Mesenchymal stem cell (in vitro differentiated cells and primary cell): Measurements from ENCODE around the gene PAGR1.

Experiments used
- DNase-seq: peaks from one replicate; pipeline ENCODE4 v3.0.0-alpha.2; 2013
- H2AFZ ChIP-seq: one replicate; pipeline ENCODE4 v1.6.1; 2013; ENCODE audit warnings: low read depth, mild to moderate bottlenecking, control low read depth, inconsistent platforms, low read length, moderate library complexity
- H2AK5ac ChIP-seq: 2 replicates; pipeline ENCODE4 v1.6.1; 2013; ENCODE audit warnings: low read length, moderate library complexity, mild to moderate bottlenecking, inconsistent platforms; ENCODE audit not compliant: severe bottlenecking
- H2BK120ac ChIP-seq: one replicate; pipeline ENCODE4 v1.6.1; 2013; ENCODE audit warnings: low read depth, mild to moderate bottlenecking, inconsistent platforms, low read length, moderate library complexity
- H2BK12ac ChIP-seq, 2 experiments: one replicate each; pipeline ENCODE4 v1.6.1; 2013; ENCODE audit warnings: inconsistent platforms in 2 of 2, low read length in 2 of 2, mild to moderate bottlenecking in 2 of 2, moderate library complexity in 2 of 2, control low read depth in 1 of 2
- H2BK15ac ChIP-seq: one replicate; pipeline ENCODE4 v1.6.1; 2013; ENCODE audit warnings: mild to moderate bottlenecking, low read depth, inconsistent platforms; ENCODE audit not compliant: poor library complexity, severe bottlenecking
- H2BK5ac ChIP-seq: 2 replicates; pipeline ENCODE4 v1.6.1; 2013; ENCODE audit warnings: low read depth, mild to moderate bottlenecking, low read length, control low read depth, inconsistent platforms; ENCODE audit not compliant: poor library complexity, severe bottlenecking
- H3K14ac ChIP-seq, 2 experiments: one replicate each; pipeline ENCODE4 v1.6.1; 2013; ENCODE audit warnings: inconsistent platforms in 2 of 2, low read length in 2 of 2, control low read depth in 1 of 2, mild to moderate bottlenecking in 1 of 2, moderate library complexity in 1 of 2
- H3K18ac ChIP-seq, 2 experiments: one replicate each; pipeline ENCODE4 v1.6.1; 2013; ENCODE audit warnings: inconsistent platforms in 2 of 2, low read length in 2 of 2, control low read depth in 1 of 2, low read depth in 1 of 2, mild to moderate bottlenecking in 1 of 2
- H3K23ac ChIP-seq, 2 experiments: one replicate each; pipeline ENCODE4 v1.6.1; 2013; ENCODE audit warnings: inconsistent platforms in 2 of 2, low read length in 2 of 2, mild to moderate bottlenecking in 2 of 2, moderate library complexity in 2 of 2, control low read depth in 1 of 2
- H3K27ac ChIP-seq: 2 replicates; pipeline ENCODE4 v1.5.1; 2013; ENCODE audit warnings: mild to moderate bottlenecking, moderate library complexity, low read length, control low read depth, inconsistent platforms; ENCODE audit not compliant: poor library complexity, severe bottlenecking
- H3K27me3 ChIP-seq, 2 experiments: 2 replicates each; pipeline versions ENCODE4 v1.6.1 to v1.7.0; 2013; ENCODE audit warnings: low read length in 2 of 2, mild to moderate bottlenecking in 2 of 2, moderate library complexity in 2 of 2, control low read depth in 1 of 2, inconsistent platforms in 1 of 2; ENCODE audit not compliant: control insufficient read depth in 1 of 2, insufficient read depth in 1 of 2
- H3K36me3 ChIP-seq, 2 experiments: 2 replicates each; pipeline versions ENCODE4 v1.6.1 to v1.7.0; 2013; ENCODE audit warnings: low read length in 2 of 2, control low read depth in 1 of 2, inconsistent platforms in 1 of 2, low read depth in 1 of 2, mild to moderate bottlenecking in 1 of 2; ENCODE audit not compliant: insufficient read depth in 2 of 2, control insufficient read depth in 1 of 2
- H3K4ac ChIP-seq, 2 experiments: one replicate each; pipeline ENCODE4 v1.6.1; 2013; ENCODE audit warnings: inconsistent platforms in 2 of 2, low read length in 2 of 2, mild to moderate bottlenecking in 2 of 2, moderate library complexity in 2 of 2, control low read depth in 1 of 2, low read depth in 1 of 2
- H3K4me1 ChIP-seq: 2 replicates; pipeline ENCODE4 v1.6.1; 2013; ENCODE audit warnings: low read depth, low read length, control low read depth; ENCODE audit not compliant: control insufficient read depth, insufficient read depth
- H3K4me2 ChIP-seq: 2 replicates; pipeline ENCODE4 v1.6.1; 2013; ENCODE audit warnings: low read length, mild to moderate bottlenecking, inconsistent platforms; ENCODE audit not compliant: poor library complexity, severe bottlenecking
- H3K4me3 ChIP-seq, 2 experiments: 2 replicates each; pipeline versions ENCODE4 v1.5.1 to v1.7.0; 2013; ENCODE audit warnings: low read length in 2 of 2, mild to moderate bottlenecking in 2 of 2, control low read depth in 1 of 2, low read depth in 1 of 2; ENCODE audit not compliant: insufficient read depth in 1 of 2
- H3K79me1 ChIP-seq: replicated peaks from 2 replicates; pipeline ENCODE4 v1.6.1; 2013; ENCODE audit warnings: mild to moderate bottlenecking, control low read depth, low read length, inconsistent platforms; ENCODE audit not compliant: poor library complexity, severe bottlenecking
- H3K9ac ChIP-seq: 2 replicates; pipeline ENCODE4 v1.7.0; 2013; ENCODE audit warnings: mild to moderate bottlenecking, low read length, moderate library complexity
- H3K9me3 ChIP-seq: 2 replicates; pipeline ENCODE4 v1.7.0; 2013; ENCODE audit warnings: mild to moderate bottlenecking, low read length; ENCODE audit not compliant: control insufficient read depth
- H4K8ac ChIP-seq: one replicate; pipeline ENCODE4 v1.6.1; 2013; ENCODE audit warnings: inconsistent platforms, mild to moderate bottlenecking, low read length, moderate library complexity
- H4K91ac ChIP-seq: one replicate; pipeline ENCODE4 v1.6.1; 2013; ENCODE audit warnings: mild to moderate bottlenecking, low read length, inconsistent platforms
- WGBS: methylation state at CpG from one replicate; pipeline ENCODE4 v1.1.7; 2013; ENCODE audit warnings: mixed read lengths; 5-methylcytosine and 5-hydroxymethylcytosine counted together

PAGR1 gene

DNA sequence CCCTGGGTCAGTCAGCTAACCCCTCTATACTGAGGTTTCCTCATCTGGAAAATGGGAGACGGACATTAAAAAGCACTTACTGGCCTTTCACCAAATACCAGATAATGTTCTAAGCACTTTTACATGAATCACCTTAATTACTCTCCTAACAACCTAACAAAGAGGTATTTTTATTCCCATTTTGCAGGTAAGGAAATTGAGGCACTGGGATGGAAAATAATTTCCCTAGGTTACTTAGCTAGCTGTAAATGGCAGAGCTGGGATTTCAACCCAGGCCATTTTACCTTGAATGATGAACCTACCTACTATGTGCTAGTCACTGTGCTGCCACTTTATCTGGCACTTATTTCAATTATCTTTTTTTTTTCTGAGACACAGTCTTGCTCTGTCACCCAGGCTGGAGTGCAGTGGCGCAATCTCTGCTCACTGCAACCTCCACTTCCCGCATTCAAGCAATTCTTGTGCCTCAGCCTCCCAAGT lies 21.7 kb upstream of the PAGR1 start:
- Histone ChIP-seq H2BK120ac (no peak overlapping the region), H4K8ac (no peak overlapping the region), H3K23ac (no peak overlapping the region), H3K4ac (no peak overlapping the region), H3K9ac (no peak overlapping the region), H3K36me3 (peaks cover 19 to 28% of the 10 kb centered on the region in 2 experiments), H2AFZ (no peak overlapping the region), H3K14ac (no peak overlapping the region), H3K9me3 (no peaks in the 10 kb centered on the region), H3K4me2 (no peak overlapping the region), H2BK15ac (no peak overlapping the region), H2BK5ac (no peak overlapping the region), H3K27me3 (no peaks in the 10 kb centered on the region), H3K79me1 (peaks cover 29% of the 10 kb centered on the region), H2BK12ac (no peak overlapping the region), H4K91ac (no peak overlapping the region), H3K18ac (no peak overlapping the region), H2AK5ac (no peak overlapping the region), H3K27ac (no peak overlapping the region), H3K4me3 (no peak overlapping the region), H3K4me1 (peaks cover 7% of the 10 kb centered on the region)
- 86% methylated on average over 3 of the region's 3 CpGs for WGBS
- no peak for DNase-seq

DNA sequence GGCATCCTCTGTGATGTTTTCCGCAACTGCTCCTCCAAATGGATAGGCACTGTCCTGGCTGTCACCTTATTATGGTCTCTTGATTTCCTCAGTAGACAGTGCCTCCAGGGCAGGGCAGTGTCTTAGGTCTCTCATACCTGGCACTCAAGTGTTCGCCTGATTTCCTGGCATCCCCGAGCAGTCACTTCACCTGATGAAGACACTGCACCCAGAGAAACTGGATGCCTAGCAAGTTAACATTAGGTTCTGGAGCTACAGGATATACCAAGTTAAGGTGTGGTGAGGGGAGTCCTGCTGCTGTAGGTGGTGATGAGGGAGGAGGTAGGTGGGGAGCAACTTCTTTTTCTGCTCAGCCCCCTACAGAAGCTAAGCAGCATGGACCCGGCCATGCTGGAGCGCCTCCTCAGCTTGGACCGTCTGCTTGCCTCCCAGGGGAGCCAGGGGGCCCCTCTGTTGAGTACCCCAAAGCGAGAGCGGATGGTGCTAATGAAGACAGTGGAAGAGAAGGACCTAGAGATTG lies 13.5 kb upstream of the PAGR1 start:
- WGBS: 96% methylated on average over 8 of the region's 8 CpGs
- Histone ChIP-seq H2AFZ (no peak overlapping the region), H3K9me3 (no peaks in the 10 kb centered on the region)

DNA sequence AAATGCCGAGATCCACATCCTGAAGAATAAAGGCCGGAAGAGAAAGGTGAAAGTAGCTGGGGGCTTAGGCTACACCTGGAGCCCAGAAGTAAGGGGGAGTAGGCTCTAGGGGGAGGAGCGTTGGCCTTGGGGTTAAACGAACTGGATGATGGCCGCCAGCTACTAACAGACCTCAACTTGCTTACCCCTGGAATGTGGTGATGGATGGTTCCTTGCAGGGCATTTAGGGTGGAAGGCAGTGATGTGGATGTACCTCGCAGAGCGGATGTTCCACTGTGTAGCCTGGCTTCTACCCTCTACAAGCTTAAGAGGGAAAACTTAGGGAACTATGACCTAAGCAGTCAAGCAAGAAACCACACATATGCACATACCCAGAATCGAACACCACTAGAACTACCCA lies 11.9 kb upstream of the PAGR1 start:
- Histone ChIP-seq H2AFZ (no peak overlapping the region), H2BK5ac (no peak overlapping the region), H4K8ac (peak overlapping the region; percentile 47), H2AK5ac (peak overlapping the region; percentile 52), H3K18ac (peak overlapping the region in 1 of 2 experiments; percentile 28), H4K91ac (no peak overlapping the region), H3K27ac (no peak overlapping the region), H3K9me3 (no peaks in the 10 kb centered on the region), H3K14ac (no peak overlapping the region), H3K79me1 (peaks cover 15% of the 10 kb centered on the region), H3K4me3 (peak overlapping the region in 1 of 2 experiments; percentile 92), H3K23ac (no peak overlapping the region), H3K9ac (peak overlapping the region; percentile 98), H3K4me1 (peaks cover 26% of the 10 kb centered on the region), H2BK15ac (no peak overlapping the region), H3K4ac (peak overlapping the region in 1 of 2 experiments; percentile 38), H3K27me3 (no peaks in the 10 kb centered on the region), H3K36me3 (peaks cover 34 to 38% of the 10 kb centered on the region in 2 experiments), H2BK120ac (no peak overlapping the region), H2BK12ac (no peak overlapping the region), H3K4me2 (no peak overlapping the region)
- DNase-seq: no peak
- WGBS: 93% methylated on average over 6 of the region's 8 CpGs

More for the DNA sequence above, 13.5 kb upstream of the PAGR1 start:
- Histone ChIP-seq H3K4ac (no peak overlapping the region), H2BK15ac (no peak overlapping the region), H3K27ac (no peak overlapping the region), H2AK5ac (no peak overlapping the region), H3K79me1 (peaks cover 15% of the 10 kb centered on the region), H2BK12ac (no peak overlapping the region), H3K9ac (no peak overlapping the region), H3K27me3 (no peaks in the 10 kb centered on the region), H4K91ac (no peak overlapping the region), H2BK120ac (no peak overlapping the region), H3K4me2 (no peak overlapping the region), H3K4me3 (no peak overlapping the region), H3K4me1 (peaks cover 15% of the 10 kb centered on the region), H3K23ac (no peak overlapping the region), H3K18ac (no peak overlapping the region), H4K8ac (no peak overlapping the region), H2BK5ac (no peak overlapping the region), H3K36me3 (peaks cover 31 to 48% of the 10 kb centered on the region in 2 experiments), H3K14ac (no peak overlapping the region)
- DNase-seq: no peak

DNA sequence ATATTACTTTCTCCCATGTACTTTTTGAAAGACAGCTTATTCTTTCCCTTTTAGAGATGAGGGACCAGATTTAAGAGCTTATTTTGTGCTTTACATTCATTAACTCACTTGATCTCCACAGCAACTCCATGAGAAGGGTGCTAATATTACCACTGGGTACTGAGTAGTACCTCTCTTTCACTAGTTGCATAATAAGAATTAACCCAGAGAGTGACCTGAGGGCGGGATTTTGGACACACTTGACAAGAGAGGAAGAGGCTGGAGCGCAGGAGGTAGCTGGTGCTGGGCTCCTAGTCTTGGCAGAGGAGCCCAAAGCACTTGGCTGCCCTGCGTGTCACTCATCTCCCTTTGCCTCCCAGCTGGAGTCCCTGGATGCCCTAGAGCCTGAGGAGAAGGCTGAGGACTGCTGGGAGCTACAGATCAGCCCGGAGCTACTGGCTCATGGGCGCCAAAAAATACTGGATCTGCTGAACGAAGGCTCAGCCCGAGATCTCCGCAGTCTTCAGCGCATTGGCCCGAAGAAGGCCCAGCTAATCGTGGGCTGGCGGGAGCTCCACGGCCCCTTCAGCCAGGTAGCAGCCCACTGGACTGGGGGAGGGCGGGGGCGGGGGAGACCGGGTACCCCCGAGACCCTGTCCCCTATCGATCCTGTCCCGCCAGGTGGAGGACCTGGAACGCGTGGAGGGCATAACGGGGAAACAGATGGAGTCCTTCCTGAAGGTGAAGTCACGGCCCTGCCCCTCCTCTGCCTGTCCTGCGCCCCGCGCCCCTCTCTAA lies 11.3 kb upstream of the PAGR1 start:
- peak overlapping the region; percentile 91 for H3K4me2 ChIP-seq
- H3K23ac ChIP-seq: peak overlapping the region in 1 of 2 experiments; percentile 84
- H4K8ac ChIP-seq: peak overlapping the region; percentile 95
- peak overlapping the region; percentile 79 to 92 for H3K4me3 ChIP-seq
- peak overlapping the region; percentile 49 for H2AFZ ChIP-seq
- H3K27ac ChIP-seq: peak overlapping the region; percentile 96
- H3K14ac ChIP-seq: peak overlapping the region in 1 of 2 experiments; percentile 99
- no peaks in the 10 kb centered on the region for H3K27me3 ChIP-seq
- peak overlapping the region; percentile 57 to 88 for H2BK12ac ChIP-seq
- peaks cover 33% of the 10 kb centered on the region for H3K4me1 ChIP-seq
- H3K9ac ChIP-seq: peak overlapping the region; percentile 98
- peak overlapping the region; percentile 91 for H2BK120ac ChIP-seq
- peaks cover 34 to 35% of the 10 kb centered on the region in 2 experiments for H3K36me3 ChIP-seq
- H2AK5ac ChIP-seq: peak overlapping the region; percentile 76
- H4K91ac ChIP-seq: peak overlapping the region; percentile 99
- peak overlapping the region; percentile 98 to 100 for H3K4ac ChIP-seq
- H2BK5ac ChIP-seq: peak overlapping the region; percentile 61
- peak; percentile 13 for DNase-seq
- peak overlapping the region; percentile 96 for H2BK15ac ChIP-seq
- H3K79me1 ChIP-seq: peaks cover 11% of the 10 kb centered on the region
- no peaks in the 10 kb centered on the region for H3K9me3 ChIP-seq
- WGBS: 39% methylated on average over 26 of the region's 26 CpGs
- H3K18ac ChIP-seq: peak overlapping the region; percentile 95 to 97
